Measurements from ENCODE around the gene NRBF2.

Gene NRBF2

GRCh38 chr10:63169624-63170023, 36.5 kb downstream of the NRBF2 start:
- TF ChIP-seq CTCF (IDR thresholded peaks at IDR 0.05; ENCODE audit: extremely low read depth, insufficient read depth, missing control alignments): no peak
- in situ Hi-C loops (cut with MboI; ENCODE audit: low pct_unique_long_range_greater_than_20kb, low sequenced_read_pairs, unreplicated experiment): loop anchor here (5.0 kb wide), 1 partner anchor 548 kb away; no protein-coding TSS in a partner anchor

GRCh38 chr10:63171255-63171855, 38.2 kb downstream of the NRBF2 start:
- in situ Hi-C loops (cut with MboI; ENCODE audit: low pct_unique_long_range_greater_than_20kb, low sequenced_read_pairs, unreplicated experiment): no loop called here
- DNase-seq (ENCODE audit: low spot score): no peak
- TF ChIP-seq CTCF (IDR thresholded peaks at IDR 0.05; ENCODE audit: extremely low read depth, insufficient read depth, missing control alignments): no peak

More at GRCh38 chr10:63169624-63170023, 36.5 kb downstream of the NRBF2 start:
- no peak for DNase-seq (ENCODE audit: low spot score)

- in situ Hi-C loops (cut with MboI; ENCODE audit: low pct_unique_long_range_greater_than_20kb, low sequenced_read_pairs, unreplicated experiment): no loop called here
- no peak for DNase-seq (ENCODE audit: low spot score)
- no peak for TF ChIP-seq CTCF (IDR thresholded peaks at IDR 0.05; ENCODE audit: extremely low read depth, insufficient read depth, missing control alignments)
Measured at GRCh38 chr10:63171926-63172325, 38.8 kb downstream of the NRBF2 start.

- no peak for TF ChIP-seq CTCF (IDR thresholded peaks at IDR 0.05; ENCODE audit: extremely low read depth, insufficient read depth, missing control alignments)
- peak; percentile 47 for DNase-seq (ENCODE audit: low spot score)
- in situ Hi-C loops (cut with MboI; ENCODE audit: low pct_unique_long_range_greater_than_20kb, low sequenced_read_pairs, unreplicated experiment): no loop called here
Measured at GRCh38 chr10:63173468-63174232, 40.5 kb downstream of the NRBF2 start.

- no peak for DNase-seq (ENCODE audit: low spot score)
- TF ChIP-seq CTCF (IDR thresholded peaks at IDR 0.05; ENCODE audit: extremely low read depth, insufficient read depth, missing control alignments): no peak
- in situ Hi-C loops (cut with MboI; ENCODE audit: low pct_unique_long_range_greater_than_20kb, low sequenced_read_pairs, unreplicated experiment): no loop called here
Measured at GRCh38 chr10:63175534-63175933, 42.4 kb downstream of the NRBF2 start.

- TF ChIP-seq CTCF (IDR thresholded peaks at IDR 0.05; ENCODE audit: extremely low read depth, insufficient read depth, missing control alignments): no peak
- DNase-seq (ENCODE audit: low spot score): no peak
Measured at GRCh38 chr10:63192826-63193225, 59.7 kb downstream of the NRBF2 start.

More at GRCh38 chr10:63192826-63193225, 59.7 kb downstream of the NRBF2 start:
- in situ Hi-C loops (cut with MboI; ENCODE audit: low pct_unique_long_range_greater_than_20kb, low sequenced_read_pairs, unreplicated experiment): no loop called here
